Choroid plexus epithelial cell (primary cell): Measurements from ENCODE around the gene FHOD1.

ENCODE experiments used
- DNase-seq: peaks from one replicate; pipeline ENCODE4 v3.0.0-alpha.2; 2010; ENCODE audit warnings: low read depth
- H3K4me3 ChIP-seq: 2 replicates; pipeline ENCODE4 v1.5.1; 2011; ENCODE audit warnings: low read depth, mild to moderate bottlenecking, control low read depth, low read length, moderate library complexity
- CTCF ChIP-seq: conservative IDR thresholded peaks from 2 replicates; pipeline ENCODE4 v1.5.1; 2011; ENCODE audit warnings: low read depth, mild to moderate bottlenecking, control low read depth, inconsistent platforms, low read length, moderate library complexity

Gene FHOD1

GRCh38 chr16:67223992-67224391 lies 23.3 kb downstream of the FHOD1 start:
- TF ChIP-seq CTCF: no peak
- DNase-seq: no peak
- no peak overlapping the region for H3K4me3 ChIP-seq

- H3K4me3 ChIP-seq: no peak overlapping the region
- no peak for DNase-seq
- no peak for TF ChIP-seq CTCF
Measured at GRCh38 chr16:67216612-67217490, 30.4 kb downstream of the FHOD1 start.

GRCh38 chr16:67215706-67216105 lies 31.6 kb downstream of the FHOD1 start:
- DNase-seq: no peak
- H3K4me3 ChIP-seq: no peak overlapping the region
- TF ChIP-seq CTCF: no peak

GRCh38 chr16:67213197-67214019 lies 33.9 kb downstream of the FHOD1 start:
- no peak for DNase-seq
- TF ChIP-seq CTCF: no peak
- no peak overlapping the region for H3K4me3 ChIP-seq

- no peak for DNase-seq
- no peak overlapping the region for H3K4me3 ChIP-seq
- TF ChIP-seq CTCF: no peak
Measured at GRCh38 chr16:67212766-67213165, 34.5 kb downstream of the FHOD1 start.

GRCh38 chr16:67211674-67212073 lies 35.6 kb downstream of the FHOD1 start:
- no peak overlapping the region for H3K4me3 ChIP-seq
- DNase-seq: no peak
- no peak for TF ChIP-seq CTCF
